ENCODE results near the gene SYT8. TPM values are rescaled to one million over a fixed set of nuclear protein-coding genes. Genes with fewer than 3 reads are reported as not detected.
A peak's percentile ranks its signal among the peaks of the same experiment; 100 is the strongest.

SYT8 gene
- polyA plus RNA-seq, 1 of the 3 experiments (the other 2 are of a cell fraction): not detected

- no peaks in the 10 kb centered on the region for H3F3A ChIP-seq (replicated peaks; ENCODE audit: insufficient read depth)
- H2AFZ ChIP-seq (ENCODE audit: low read depth): no peak overlapping the region
- CTCF ChIA-PET: interaction anchor here (0.6 to 5.2 kb wide), 25 partner anchors 11 to 543 kb away, joined by 3 to 49 read pairs (median 4); partner anchors contain the start of genes SYT8 and TNNI2
- peaks cover 0 to 49% of the 10 kb centered on the region in 2 experiments; a peak in 2 of 4 replicates for H3K4me1 ChIP-seq (ENCODE audit: control insufficient read depth in 1 of 2, insufficient read depth in 2 of 2, low read depth in 1 of 2, low read length in 1 of 2)
- no peak overlapping the region for H3K9ac ChIP-seq
- no peaks in the 10 kb centered on the region for H3K79me2 ChIP-seq (ENCODE audit: insufficient read depth)
- no peaks in the 10 kb centered on the region for H3K9me3 ChIP-seq
- DNase-seq: peak; percentile 60
- TF ChIP-seq JUND (IDR thresholded peaks at IDR 0.05) (no peak), TCF12 (IDR thresholded peaks at IDR 0.05) (no peak), RXRA (IDR thresholded peaks at IDR 0.05; ENCODE audit: borderline replicate concordance, low read depth) (no peak), MEF2A (IDR thresholded peaks at IDR 0.05; ENCODE audit: borderline replicate concordance, low read depth) (no peak), CTCF (IDR thresholded peaks at IDR 0.05) (no peak), ZBTB33 (IDR thresholded peaks at IDR 0.05; ENCODE audit: borderline replicate concordance, low read depth) (no peak), FOXJ3 (CRISPR knock-in tag; IDR thresholded peaks at IDR 0.05) (no peak), CHD2 (IDR thresholded peaks at IDR 0.05; ENCODE audit: low read length, partially characterized antibody) (no peak), TAF1 (IDR thresholded peaks at IDR 0.05; ENCODE audit: borderline replicate concordance, low read depth, low read length) (no peak)
- TF ChIP-seq, protein P1, sequence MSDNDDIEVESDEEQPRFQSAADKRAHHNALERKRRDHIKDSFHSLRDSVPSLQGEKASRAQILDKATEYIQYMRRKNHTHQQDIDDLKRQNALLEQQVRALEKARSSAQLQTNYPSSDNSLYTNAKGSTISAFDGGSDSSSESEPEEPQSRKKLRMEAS (IDR thresholded peaks at IDR 0.05; ENCODE audit: low read depth): no peak
- TF ChIP-seq, protein P2, sequence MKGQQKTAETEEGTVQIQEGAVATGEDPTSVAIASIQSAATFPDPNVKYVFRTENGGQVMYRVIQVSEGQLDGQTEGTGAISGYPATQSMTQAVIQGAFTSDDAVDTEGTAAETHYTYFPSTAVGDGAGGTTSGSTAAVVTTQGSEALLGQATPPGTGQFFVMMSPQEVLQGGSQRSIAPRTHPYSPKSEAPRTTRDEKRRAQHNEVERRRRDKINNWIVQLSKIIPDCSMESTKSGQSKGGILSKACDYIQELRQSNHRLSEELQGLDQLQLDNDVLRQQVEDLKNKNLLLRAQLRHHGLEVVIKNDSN (IDR thresholded peaks at IDR 0.05; ENCODE audit: borderline replicate concordance, low read depth): no peak
- no peaks in the 10 kb centered on the region for H3K27me3 ChIP-seq (ENCODE audit: insufficient read depth)
- no peak overlapping the region for H3K4me3 ChIP-seq (ENCODE audit: low read depth in 2 of 2, low read length in 1 of 2)
- H4K20me1 ChIP-seq (ENCODE audit: insufficient read depth): no peaks in the 10 kb centered on the region
- POLR2A ChIA-PET: interaction anchor here (0.6 to 2.4 kb wide), 8 partner anchors 29 to 120 kb away, joined by 4 to 11 read pairs (median 6); partner anchors contain the start of genes H19 and SYT8
- H3K9me2 ChIP-seq: no peaks in the 10 kb centered on the region
- H3K36me3 ChIP-seq (replicated peaks in 1 of 2; ENCODE audit: control insufficient read depth in 1 of 2, insufficient read depth in 2 of 2, low read length in 1 of 2): no peaks in the 10 kb centered on the region
- WGBS (ENCODE audit: low lambda C conversion rate): 69% methylated on average over 18 of the region's 33 CpGs
- H3K4me2 ChIP-seq: no peak overlapping the region; the same call in 1 of the 2 replicates
- H3K27ac ChIP-seq (ENCODE audit: low read depth in 2 of 2, low read length in 1 of 2): peak overlapping the region in 1 of 2 experiments; percentile 79; a peak in 3 of 4 replicates
These were observed 42.7 kb downstream of the SYT8 start for GRCh38 chr11:1877211-1878136.
